ENCODE measurements around the gene CANT1.
"Not testable (repeated sequence)": the region's sequence is repeated elsewhere in the genome, so short reads cannot be mapped to it uniquely, and the experiment has no call there.

The CANT1 gene

GRCh38 chr17:78974635-78975591, 34.7 kb downstream of the CANT1 start:
- no peak for DNase-seq

- no peak for DNase-seq
These were observed 35.6 kb downstream of the CANT1 start for GRCh38 chr17:78973792-78974520.

GRCh38 chr17:78973196-78973595, 36.4 kb downstream of the CANT1 start:
- no peak for DNase-seq

- no peak for DNase-seq
These were observed 37.0 kb downstream of the CANT1 start for GRCh38 chr17:78972507-78973105.

GRCh38 chr17:78971756-78972506, 37.6 kb downstream of the CANT1 start:
- DNase-seq = no peak

GRCh38 chr17:78970834-78971755, 38.5 kb downstream of the CANT1 start:
- peak; percentile 71 for DNase-seq

- no peak for DNase-seq
These were observed 39.7 kb downstream of the CANT1 start for GRCh38 chr17:78969865-78970264.

- DNase-seq = no peak
These were observed 41.7 kb downstream of the CANT1 start for GRCh38 chr17:78967782-78968362.

- DNase-seq = no peak
These were observed 42.5 kb downstream of the CANT1 start for GRCh38 chr17:78966910-78967600.

GRCh38 chr17:78966123-78966813, 43.3 kb downstream of the CANT1 start:
- no peak for DNase-seq

GRCh38 chr17:78965491-78965924, 44.1 kb downstream of the CANT1 start:
- no peak for DNase-seq

- no peak for DNase-seq
These were observed 46.2 kb downstream of the CANT1 start for GRCh38 chr17:78963378-78963777.

- DNase-seq = not testable (repeated sequence)
These were observed 46.6 kb downstream of the CANT1 start for GRCh38 chr17:78962984-78963348.

- no peak for DNase-seq
These were observed 47.1 kb downstream of the CANT1 start for GRCh38 chr17:78962345-78962983.

- no peak for DNase-seq
These were observed 48.0 kb downstream of the CANT1 start for GRCh38 chr17:78961571-78961970.

- DNase-seq = no peak
These were observed 48.6 kb downstream of the CANT1 start for GRCh38 chr17:78960928-78961327.

GRCh38 chr17:78959803-78960202, 49.8 kb downstream of the CANT1 start:
- DNase-seq = no peak

- no peak for DNase-seq
These were observed 50.9 kb downstream of the CANT1 start for GRCh38 chr17:78958641-78959127.

- no peak for DNase-seq
These were observed 52.4 kb downstream of the CANT1 start for GRCh38 chr17:78957128-78957527.
